GM21723 (cell line): Measurements from ENCODE around the gene DISC1.

Experiments
- ATAC-seq: cut with Tn5 transposase; IDR thresholded peaks from one replicate; pipeline ENCODE4 v1.9.1; 2021; ENCODE audit warnings: mild to moderate bottlenecking, moderate library complexity; ENCODE audit not compliant: unreplicated experiment

The DISC1 gene

GRCh38 chr1:232059726-232060374 is 433.3 kb downstream of the DISC1 start:
- no peak for ATAC-seq

- no peak for ATAC-seq
Measured at GRCh38 chr1:232062967-232063366, 436.4 kb downstream of the DISC1 start.

- no peak for ATAC-seq
Measured at GRCh38 chr1:232066521-232066920, 439.9 kb downstream of the DISC1 start.

- no peak for ATAC-seq
Measured at GRCh38 chr1:232074265-232074664, 447.7 kb downstream of the DISC1 start.

- ATAC-seq: no peak
Measured at GRCh38 chr1:232077809-232078208, 451.2 kb downstream of the DISC1 start.

GRCh38 chr1:232084584-232085223 is 458.1 kb downstream of the DISC1 start:
- ATAC-seq: no peak

- no peak for ATAC-seq
Measured at GRCh38 chr1:232090816-232091215, 464.2 kb downstream of the DISC1 start.
